ENCODE results near the gene EDEM3. TPM values are rescaled to one million over a fixed set of nuclear protein-coding genes. Genes with fewer than 3 reads are reported as not detected.
"Not testable (repeated sequence)": the region's sequence is repeated elsewhere in the genome, so short reads cannot be mapped to it uniquely, and the experiment has no call there.

The EDEM3 gene
- total RNA-seq, 1 donor from 2014 or later: 45.5 TPM

- Histone ChIP-seq H3K27me3 (ENCODE audit: low read depth) (no peaks in the 10 kb centered on the region), H3K36me3 (no peaks in the 10 kb centered on the region), H3K9me3 (no peaks in the 10 kb centered on the region), H3K27ac (no peak overlapping the region), H3K4me3 (no peak overlapping the region), H3K4me1 (no peaks in the 10 kb centered on the region)
- TF ChIP-seq CTCF (IDR thresholded peaks at IDR 0.05): no peak
- ATAC-seq (no peak), DNase-seq (no peak)
- intact Hi-C loops (cut with DNase I): no loop called here
These were observed 14.6 kb upstream of the EDEM3 start for GRCh38 chr1:184769241-184769640.

- no peak for DNase-seq
- H3K27ac ChIP-seq: no peak overlapping the region
- intact Hi-C loops (cut with DNase I): no loop called here
- no peaks in the 10 kb centered on the region for H3K4me1 ChIP-seq
- H3K9me3 ChIP-seq: no peaks in the 10 kb centered on the region
- H3K4me3 ChIP-seq: no peak overlapping the region
- no peaks in the 10 kb centered on the region for H3K27me3 ChIP-seq (ENCODE audit: low read depth)
- no peak for ATAC-seq
- no peak for TF ChIP-seq CTCF (IDR thresholded peaks at IDR 0.05)
- no peaks in the 10 kb centered on the region for H3K36me3 ChIP-seq
These were observed 13.8 kb upstream of the EDEM3 start for GRCh38 chr1:184768467-184768866.

- intact Hi-C loops (cut with DNase I): no loop called here
- ATAC-seq (no peak), DNase-seq (no peak)
- no peaks in the 10 kb centered on the region for H3K9me3 ChIP-seq
- H3K4me3 ChIP-seq: no peak overlapping the region
- H3K36me3 ChIP-seq: no peaks in the 10 kb centered on the region
- no peaks in the 10 kb centered on the region for H3K27me3 ChIP-seq (ENCODE audit: low read depth)
- TF ChIP-seq CTCF (IDR thresholded peaks at IDR 0.05): no peak
- H3K27ac ChIP-seq: no peak overlapping the region
- no peaks in the 10 kb centered on the region for H3K4me1 ChIP-seq
These were observed 12.9 kb upstream of the EDEM3 start for GRCh38 chr1:184767591-184767990.

- H3K9me3 ChIP-seq: no peaks in the 10 kb centered on the region
- no peaks in the 10 kb centered on the region for H3K36me3 ChIP-seq
- no peak for TF ChIP-seq CTCF (IDR thresholded peaks at IDR 0.05)
- no peaks in the 10 kb centered on the region for H3K27me3 ChIP-seq (ENCODE audit: low read depth)
- no peaks in the 10 kb centered on the region for H3K4me1 ChIP-seq
- no peak overlapping the region for H3K27ac ChIP-seq
- intact Hi-C loops (cut with DNase I): no loop called here
- H3K4me3 ChIP-seq: no peak overlapping the region
- no peak for ATAC-seq
- no peak for DNase-seq
These were observed 9.8 kb upstream of the EDEM3 start for GRCh38 chr1:184764483-184764882.

GRCh38 chr1:184763520-184763919 lies 8.9 kb upstream of the EDEM3 start:
- DNase-seq; H3K27ac ChIP-seq; H3K36me3 ChIP-seq; H3K27me3 ChIP-seq (ENCODE audit: low read depth); ATAC-seq; H3K4me3 ChIP-seq; H3K4me1 ChIP-seq; H3K9me3 ChIP-seq; intact Hi-C loops (cut with DNase I): not testable (repeated sequence)

- ATAC-seq (no peak), DNase-seq (no peak)
- no peaks in the 10 kb centered on the region for H3K4me1 ChIP-seq
- no peaks in the 10 kb centered on the region for H3K27me3 ChIP-seq (ENCODE audit: low read depth)
- no peaks in the 10 kb centered on the region for H3K36me3 ChIP-seq
- H3K4me3 ChIP-seq: no peak overlapping the region
- H3K27ac ChIP-seq: no peak overlapping the region
- no peaks in the 10 kb centered on the region for H3K9me3 ChIP-seq
- TF ChIP-seq CTCF (IDR thresholded peaks at IDR 0.05): no peak
- intact Hi-C loops (cut with DNase I): no loop called here
These were observed 7.4 kb upstream of the EDEM3 start for GRCh38 chr1:184761969-184762485.

All from lower lobe of right lung (tissue), 2 donors.